ENCODE results near the gene PDS5B.
"Not testable (repeated sequence)": the region's sequence is repeated elsewhere in the genome, so short reads cannot be mapped to it uniquely, and the experiment has no call there.

Gene PDS5B

GRCh38 chr13:32729097-32729496 is 142.8 kb downstream of the PDS5B start:
- H3K27ac ChIP-seq (ENCODE audit: low read depth, low read length); H3K4me3 ChIP-seq (ENCODE audit: low read depth, low read length); H3K9me3 ChIP-seq (ENCODE audit: control insufficient read depth, insufficient read depth, low read depth, low read length); H3K27me3 ChIP-seq (ENCODE audit: control insufficient read depth, insufficient read depth, low read length); H3K36me3 ChIP-seq (ENCODE audit: control insufficient read depth, insufficient read depth, low read length); H3K9ac ChIP-seq (ENCODE audit: low read length); H3K4me1 ChIP-seq (ENCODE audit: control insufficient read depth, insufficient read depth, low read length): not testable (repeated sequence)

DNA sequence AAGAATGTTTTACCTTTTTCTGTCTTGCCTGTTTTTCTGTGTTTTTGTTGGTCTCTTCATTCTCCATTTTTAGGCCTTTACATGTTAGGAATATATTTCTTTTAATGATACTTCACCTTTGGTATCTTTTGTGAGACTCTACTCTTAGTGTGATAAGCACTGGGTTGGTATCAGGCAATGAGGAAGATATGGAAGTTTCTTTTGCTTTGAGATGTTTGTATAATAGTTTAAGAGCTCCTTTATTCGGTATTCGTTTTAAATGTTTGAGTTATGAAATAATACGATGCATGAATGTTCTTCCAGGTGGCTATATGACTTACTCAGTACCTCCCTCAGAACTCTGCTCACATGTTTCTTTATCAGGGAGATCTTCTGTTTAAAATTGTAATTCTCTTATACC is 144.8 kb downstream of the PDS5B start:
- Histone ChIP-seq H3K4me3 (ENCODE audit: low read depth, low read length) (no peak overlapping the region), H3K27me3 (ENCODE audit: control insufficient read depth, insufficient read depth, low read length) (no peaks in the 10 kb centered on the region), H3K4me1 (ENCODE audit: control insufficient read depth, insufficient read depth, low read length) (no peaks in the 10 kb centered on the region), H3K9me3 (ENCODE audit: control insufficient read depth, insufficient read depth, low read depth, low read length) (0 out of 2 replicates have a peak, but pooled peaks cover 3% of the 10 kb centered on the region), H3K9ac (ENCODE audit: low read length) (no peak overlapping the region), H3K27ac (ENCODE audit: low read depth, low read length) (no peak overlapping the region), H3K36me3 (ENCODE audit: control insufficient read depth, insufficient read depth, low read length) (no peaks in the 10 kb centered on the region)

- H3K4me1 ChIP-seq (ENCODE audit: control insufficient read depth, insufficient read depth, low read length) = no peaks in the 10 kb centered on the region
- H3K27me3 ChIP-seq (ENCODE audit: control insufficient read depth, insufficient read depth, low read length) = no peaks in the 10 kb centered on the region
- no peaks in the 10 kb centered on the region for H3K36me3 ChIP-seq (ENCODE audit: control insufficient read depth, insufficient read depth, low read length)
- H3K9ac ChIP-seq (ENCODE audit: low read length) = no peak overlapping the region
- H3K4me3 ChIP-seq (ENCODE audit: low read depth, low read length) = no peak overlapping the region
- H3K9me3 ChIP-seq (ENCODE audit: control insufficient read depth, insufficient read depth, low read depth, low read length) = 0 out of 2 replicates have a peak, but pooled peaks cover 3% of the 10 kb centered on the region
- H3K27ac ChIP-seq (ENCODE audit: low read depth, low read length) = no peak overlapping the region
Measured at GRCh38 chr13:32731576-32731975, 145.3 kb downstream of the PDS5B start.

GRCh38 chr13:32733690-32734089 is 147.4 kb downstream of the PDS5B start:
- no peaks in the 10 kb centered on the region for H3K9me3 ChIP-seq (ENCODE audit: control insufficient read depth, insufficient read depth, low read depth, low read length)
- no peak overlapping the region for H3K9ac ChIP-seq (ENCODE audit: low read length)
- no peaks in the 10 kb centered on the region for H3K27me3 ChIP-seq (ENCODE audit: control insufficient read depth, insufficient read depth, low read length)
- H3K4me1 ChIP-seq (ENCODE audit: control insufficient read depth, insufficient read depth, low read length) = no peaks in the 10 kb centered on the region
- no peak overlapping the region for H3K27ac ChIP-seq (ENCODE audit: low read depth, low read length)
- no peaks in the 10 kb centered on the region for H3K36me3 ChIP-seq (ENCODE audit: control insufficient read depth, insufficient read depth, low read length)
- H3K4me3 ChIP-seq (ENCODE audit: low read depth, low read length) = no peak overlapping the region

DNA sequence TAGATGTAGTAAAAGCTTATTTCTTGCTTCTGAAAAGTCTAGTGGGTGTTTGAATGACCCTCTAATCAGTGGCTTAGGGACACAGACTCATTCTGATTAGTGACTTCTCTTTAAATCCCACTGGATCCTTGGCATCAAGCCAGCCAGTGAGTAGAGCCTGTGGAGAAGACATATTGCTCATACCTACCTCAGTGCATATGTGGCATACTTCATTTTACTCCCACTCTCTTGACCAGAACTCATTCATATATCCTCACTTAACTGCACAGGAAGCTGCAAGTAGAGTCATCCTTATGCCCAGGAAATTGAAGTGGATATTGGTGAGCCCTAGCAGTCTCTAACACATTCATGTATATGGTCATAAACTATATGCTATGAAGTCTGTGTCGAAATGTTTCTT is 148.3 kb downstream of the PDS5B start:
- Histone ChIP-seq H3K4me1 (ENCODE audit: control insufficient read depth, insufficient read depth, low read length) (no peaks in the 10 kb centered on the region), H3K9me3 (ENCODE audit: control insufficient read depth, insufficient read depth, low read depth, low read length) (no peaks in the 10 kb centered on the region), H3K9ac (ENCODE audit: low read length) (no peak overlapping the region), H3K27ac (ENCODE audit: low read depth, low read length) (no peak overlapping the region), H3K27me3 (ENCODE audit: control insufficient read depth, insufficient read depth, low read length) (no peaks in the 10 kb centered on the region), H3K36me3 (ENCODE audit: control insufficient read depth, insufficient read depth, low read length) (no peaks in the 10 kb centered on the region), H3K4me3 (ENCODE audit: low read depth, low read length) (no peak overlapping the region)

- Histone ChIP-seq H3K36me3 (ENCODE audit: control insufficient read depth, insufficient read depth, low read length) (no peaks in the 10 kb centered on the region), H3K9me3 (ENCODE audit: control insufficient read depth, insufficient read depth, low read depth, low read length) (no peaks in the 10 kb centered on the region), H3K4me3 (ENCODE audit: low read depth, low read length) (no peak overlapping the region), H3K4me1 (ENCODE audit: control insufficient read depth, insufficient read depth, low read length) (no peaks in the 10 kb centered on the region), H3K27me3 (ENCODE audit: control insufficient read depth, insufficient read depth, low read length) (no peaks in the 10 kb centered on the region), H3K27ac (ENCODE audit: low read depth, low read length) (no peak overlapping the region), H3K9ac (ENCODE audit: low read length) (no peak overlapping the region)
Measured at GRCh38 chr13:32735859-32736258, 149.6 kb downstream of the PDS5B start.

DNA sequence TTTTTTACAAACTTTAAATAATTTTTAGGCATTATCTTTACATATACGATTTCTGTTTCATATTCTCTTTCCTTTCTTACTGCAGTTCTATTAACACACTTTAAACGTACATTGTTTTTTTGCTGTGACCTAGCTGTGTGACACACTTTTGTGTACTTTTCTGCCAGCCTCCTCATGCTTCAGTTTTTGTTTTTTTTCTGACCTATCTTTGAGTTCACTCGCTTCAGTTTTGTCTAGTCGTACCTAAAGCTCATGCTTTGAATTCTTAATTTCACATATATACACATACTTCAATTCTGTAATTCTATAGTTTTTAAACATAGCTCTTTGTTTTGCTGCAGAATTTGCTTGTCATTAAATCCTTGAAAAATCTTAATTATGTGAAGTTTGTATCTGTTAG is 150.4 kb downstream of the PDS5B start:
- Histone ChIP-seq H3K27me3 (ENCODE audit: control insufficient read depth, insufficient read depth, low read length) (no peaks in the 10 kb centered on the region), H3K4me1 (ENCODE audit: control insufficient read depth, insufficient read depth, low read length) (no peaks in the 10 kb centered on the region), H3K27ac (ENCODE audit: low read depth, low read length) (no peak overlapping the region), H3K9me3 (ENCODE audit: control insufficient read depth, insufficient read depth, low read depth, low read length) (no peaks in the 10 kb centered on the region), H3K4me3 (ENCODE audit: low read depth, low read length) (no peak overlapping the region), H3K9ac (ENCODE audit: low read length) (no peak overlapping the region), H3K36me3 (ENCODE audit: control insufficient read depth, insufficient read depth, low read length) (no peaks in the 10 kb centered on the region)

DNA sequence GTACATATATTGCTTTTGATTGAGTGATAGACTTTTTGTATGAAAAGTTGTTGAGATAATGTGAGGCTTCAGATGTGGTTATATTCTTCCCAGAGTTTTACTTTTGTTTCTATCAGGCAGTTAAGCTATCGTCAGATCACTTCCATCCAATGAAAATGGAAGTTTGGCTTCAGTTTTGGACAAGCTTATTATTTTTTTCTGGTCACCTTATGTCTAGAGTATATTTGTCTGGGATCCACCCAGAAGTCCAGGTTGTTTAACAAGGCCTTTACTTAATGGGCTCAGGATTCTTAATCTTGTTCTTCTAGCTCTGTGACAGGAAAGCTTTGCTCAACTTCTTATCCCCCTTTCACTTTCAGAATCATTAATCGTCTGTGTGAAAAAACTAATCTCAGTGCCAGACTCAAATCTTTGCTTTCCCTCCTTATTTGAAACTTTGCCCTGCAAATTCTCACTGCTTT is 150.9 kb downstream of the PDS5B start:
- Histone ChIP-seq H3K9me3 (ENCODE audit: control insufficient read depth, insufficient read depth, low read depth, low read length) (no peaks in the 10 kb centered on the region), H3K27ac (ENCODE audit: low read depth, low read length) (no peak overlapping the region), H3K27me3 (ENCODE audit: control insufficient read depth, insufficient read depth, low read length) (no peaks in the 10 kb centered on the region), H3K9ac (ENCODE audit: low read length) (no peak overlapping the region), H3K4me1 (ENCODE audit: control insufficient read depth, insufficient read depth, low read length) (no peaks in the 10 kb centered on the region), H3K4me3 (ENCODE audit: low read depth, low read length) (no peak overlapping the region), H3K36me3 (ENCODE audit: control insufficient read depth, insufficient read depth, low read length) (no peaks in the 10 kb centered on the region)

- H3K4me1 ChIP-seq (ENCODE audit: control insufficient read depth, insufficient read depth, low read length) = no peaks in the 10 kb centered on the region
- no peak overlapping the region for H3K9ac ChIP-seq (ENCODE audit: low read length)
- no peak overlapping the region for H3K4me3 ChIP-seq (ENCODE audit: low read depth, low read length)
- H3K27me3 ChIP-seq (ENCODE audit: control insufficient read depth, insufficient read depth, low read length) = no peaks in the 10 kb centered on the region
- no peaks in the 10 kb centered on the region for H3K9me3 ChIP-seq (ENCODE audit: control insufficient read depth, insufficient read depth, low read depth, low read length)
- no peaks in the 10 kb centered on the region for H3K36me3 ChIP-seq (ENCODE audit: control insufficient read depth, insufficient read depth, low read length)
- no peak overlapping the region for H3K27ac ChIP-seq (ENCODE audit: low read depth, low read length)
Measured at GRCh38 chr13:32737679-32738078, 151.4 kb downstream of the PDS5B start.

DNA sequence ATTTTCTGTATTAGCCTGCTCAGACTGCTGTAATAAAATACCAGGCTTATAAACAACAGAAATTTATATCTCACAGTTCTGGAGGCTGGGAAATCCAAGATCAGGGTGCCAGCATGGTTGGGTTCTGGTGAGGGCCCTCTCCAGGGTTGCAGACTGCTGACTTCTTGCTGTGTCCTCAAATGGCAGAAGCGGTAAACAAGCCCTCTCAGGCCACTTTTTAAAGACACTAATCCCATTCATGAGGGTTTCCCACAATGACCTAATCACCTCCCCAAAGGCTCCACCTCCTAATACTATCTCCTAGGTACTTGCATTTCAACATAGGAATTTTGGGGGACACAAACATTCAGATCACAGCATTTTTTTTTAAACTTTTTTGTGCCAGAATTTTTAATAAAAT is 159.3 kb downstream of the PDS5B start:
- no peak overlapping the region for H3K27ac ChIP-seq (ENCODE audit: low read depth, low read length)
- no peak overlapping the region for H3K4me3 ChIP-seq (ENCODE audit: low read depth, low read length)
- H3K9me3 ChIP-seq (ENCODE audit: control insufficient read depth, insufficient read depth, low read depth, low read length) = no peaks in the 10 kb centered on the region
- peaks cover 11% of the 10 kb centered on the region for H3K36me3 ChIP-seq (ENCODE audit: control insufficient read depth, insufficient read depth, low read length)
- no peaks in the 10 kb centered on the region for H3K4me1 ChIP-seq (ENCODE audit: control insufficient read depth, insufficient read depth, low read length)
- no peak overlapping the region for H3K9ac ChIP-seq (ENCODE audit: low read length)
- no peaks in the 10 kb centered on the region for H3K27me3 ChIP-seq (ENCODE audit: control insufficient read depth, insufficient read depth, low read length)

- Histone ChIP-seq H3K27me3 (ENCODE audit: control insufficient read depth, insufficient read depth, low read length) (no peaks in the 10 kb centered on the region), H3K36me3 (ENCODE audit: control insufficient read depth, insufficient read depth, low read length) (peaks cover 11% of the 10 kb centered on the region), H3K4me1 (ENCODE audit: control insufficient read depth, insufficient read depth, low read length) (no peaks in the 10 kb centered on the region), H3K9me3 (ENCODE audit: control insufficient read depth, insufficient read depth, low read depth, low read length) (no peaks in the 10 kb centered on the region), H3K9ac (ENCODE audit: low read length) (no peak overlapping the region), H3K27ac (ENCODE audit: low read depth, low read length) (no peak overlapping the region), H3K4me3 (ENCODE audit: low read depth, low read length) (no peak overlapping the region)
Measured at GRCh38 chr13:32746474-32746873, 160.2 kb downstream of the PDS5B start.

DNA sequence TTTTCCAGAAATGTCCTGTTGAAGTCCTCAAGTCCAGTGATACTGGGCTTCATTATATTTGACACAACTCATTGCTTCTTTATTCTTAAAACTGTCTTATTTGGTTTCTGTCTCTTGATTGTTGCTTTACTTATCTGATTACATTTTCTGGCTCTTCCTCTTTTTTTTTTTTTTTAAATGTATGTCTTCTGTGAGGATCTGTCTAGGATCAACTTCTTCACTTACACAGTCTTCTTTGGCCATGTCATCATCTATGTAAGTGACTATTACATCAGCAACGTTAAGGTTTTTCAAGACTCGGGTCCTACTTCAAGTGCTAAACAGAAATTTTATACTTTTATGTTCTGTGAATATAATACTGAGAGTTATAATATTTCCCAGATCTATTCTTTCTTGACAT is 162.1 kb downstream of the PDS5B start:
- no peak overlapping the region for H3K27ac ChIP-seq (ENCODE audit: low read depth, low read length)
- no peaks in the 10 kb centered on the region for H3K4me1 ChIP-seq (ENCODE audit: control insufficient read depth, insufficient read depth, low read length)
- H3K9me3 ChIP-seq (ENCODE audit: control insufficient read depth, insufficient read depth, low read depth, low read length) = no peaks in the 10 kb centered on the region
- peaks cover 15% of the 10 kb centered on the region for H3K36me3 ChIP-seq (ENCODE audit: control insufficient read depth, insufficient read depth, low read length)
- no peaks in the 10 kb centered on the region for H3K27me3 ChIP-seq (ENCODE audit: control insufficient read depth, insufficient read depth, low read length)
- no peak overlapping the region for H3K4me3 ChIP-seq (ENCODE audit: low read depth, low read length)
- H3K9ac ChIP-seq (ENCODE audit: low read length) = no peak overlapping the region
